Cardiac fibroblast (primary cell): ENCODE data around the gene BTD.

Experiments used
- DNase-seq, 2 donors: peaks; one replicate each; pipeline versions ENCODE4 v3.0.0 to v3.0.0-alpha.2; 2010; ENCODE audit warnings: low read depth in 2 of 2
- H3K4me3 ChIP-seq, 2 donors: replicated peaks in 1 of 2; 1 replicate in 1 of 2; 2 replicates in 1 of 2; pipeline ENCODE4 v1.5.1; 2011; ENCODE audit warnings: low read depth in 2 of 2, low read length in 2 of 2, mild to moderate bottlenecking in 2 of 2, moderate library complexity in 1 of 2
- CTCF ChIP-seq: IDR thresholded peaks from one replicate; pipeline ENCODE4 v1.5.1; 2011; ENCODE audit warnings: low read depth, mild to moderate bottlenecking, low read length, inconsistent platforms

The BTD gene

GRCh38 chr3:15653321-15653720, 51.8 kb downstream of the BTD start:
- no peak for TF ChIP-seq CTCF
- no peak for DNase-seq
- H3K4me3 ChIP-seq = no peak overlapping the region

- TF ChIP-seq CTCF = no peak
- H3K4me3 ChIP-seq = no peak overlapping the region
- DNase-seq = no peak
Measured at GRCh38 chr3:15654127-15654526, 52.6 kb downstream of the BTD start.

DNA sequence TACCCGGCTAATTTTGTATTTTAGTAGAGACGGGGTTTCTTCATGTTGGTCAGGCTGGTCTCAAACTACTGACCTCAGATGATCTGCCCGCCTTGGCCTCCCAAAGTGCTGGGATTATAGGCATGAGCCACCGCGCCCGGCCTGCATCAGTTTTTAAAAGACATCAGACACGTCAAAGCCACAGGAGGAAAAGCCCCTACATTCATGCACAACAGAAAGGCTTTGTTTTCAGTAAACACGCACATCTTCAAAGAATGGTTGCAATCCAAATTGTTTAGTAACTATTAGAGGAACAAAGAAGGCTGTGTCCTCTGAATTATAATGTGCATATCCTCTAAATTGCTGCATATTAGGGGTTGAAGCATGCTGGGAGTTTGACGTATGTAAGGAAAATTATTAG, 53.3 kb downstream of the BTD start:
- H3K4me3 ChIP-seq = no peak overlapping the region
- DNase-seq = no peak
- no peak for TF ChIP-seq CTCF

- no peak for DNase-seq
- no peak overlapping the region for H3K4me3 ChIP-seq
- no peak for TF ChIP-seq CTCF
Measured at GRCh38 chr3:15656342-15656741, 54.8 kb downstream of the BTD start.

DNA sequence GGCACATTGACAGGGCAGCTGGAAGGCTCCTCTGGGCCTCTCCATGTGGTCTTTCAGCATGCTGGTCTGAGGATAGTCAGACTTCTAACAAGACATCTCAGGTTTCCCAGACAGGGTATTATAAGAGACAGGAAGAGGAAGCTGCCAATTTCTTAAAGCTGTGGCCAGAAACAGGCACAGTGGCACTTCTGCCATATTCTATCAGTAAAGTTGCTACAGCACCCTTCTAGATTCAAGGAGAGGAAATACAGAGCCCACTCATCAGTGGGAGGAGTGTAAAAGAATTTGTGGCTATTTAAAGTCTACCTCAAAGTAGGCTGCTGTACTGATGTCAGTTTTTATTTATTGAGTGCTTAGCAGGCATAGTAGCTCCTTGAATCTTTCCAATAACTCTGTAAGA, 55.5 kb downstream of the BTD start:
- no peak for DNase-seq
- H3K4me3 ChIP-seq = no peak overlapping the region
- TF ChIP-seq CTCF = no peak

- H3K4me3 ChIP-seq = no peak overlapping the region
- DNase-seq = no peak
- TF ChIP-seq CTCF = no peak
Measured at GRCh38 chr3:15659254-15659975, 57.9 kb downstream of the BTD start.
